LNCAP (cell line): ENCODE data around the gene TRIM43B.

ENCODE experiments used
- TF ChIP-seq, protein P1 (sequence below): fragments of 450-650 bp; IDR thresholded peaks from 2 replicates; pipeline ENCODE4 v1.5.1; 2017; ENCODE audit warnings: mild to moderate bottlenecking

TRIM43B gene

DNA sequence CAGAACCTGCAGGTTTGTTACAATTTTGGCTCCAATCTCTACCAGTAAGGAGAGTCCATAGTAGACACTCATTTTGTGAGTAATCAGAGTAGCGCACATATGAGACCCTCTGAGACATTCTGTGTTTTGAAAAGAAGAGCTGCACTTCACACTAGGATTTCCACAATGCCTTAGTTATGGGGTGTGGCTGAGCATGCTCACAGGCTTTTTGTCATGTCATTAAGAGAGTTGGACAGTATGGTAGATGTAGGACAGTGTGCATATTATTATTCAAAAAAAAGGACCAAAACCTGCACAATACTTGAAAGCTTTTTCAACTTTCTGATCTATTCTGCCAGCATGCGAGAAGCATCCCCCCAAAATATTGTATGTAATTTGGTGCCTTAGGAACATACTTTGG is 24.9 kb upstream of the TRIM43B start:
- TF ChIP-seq, protein P1, sequence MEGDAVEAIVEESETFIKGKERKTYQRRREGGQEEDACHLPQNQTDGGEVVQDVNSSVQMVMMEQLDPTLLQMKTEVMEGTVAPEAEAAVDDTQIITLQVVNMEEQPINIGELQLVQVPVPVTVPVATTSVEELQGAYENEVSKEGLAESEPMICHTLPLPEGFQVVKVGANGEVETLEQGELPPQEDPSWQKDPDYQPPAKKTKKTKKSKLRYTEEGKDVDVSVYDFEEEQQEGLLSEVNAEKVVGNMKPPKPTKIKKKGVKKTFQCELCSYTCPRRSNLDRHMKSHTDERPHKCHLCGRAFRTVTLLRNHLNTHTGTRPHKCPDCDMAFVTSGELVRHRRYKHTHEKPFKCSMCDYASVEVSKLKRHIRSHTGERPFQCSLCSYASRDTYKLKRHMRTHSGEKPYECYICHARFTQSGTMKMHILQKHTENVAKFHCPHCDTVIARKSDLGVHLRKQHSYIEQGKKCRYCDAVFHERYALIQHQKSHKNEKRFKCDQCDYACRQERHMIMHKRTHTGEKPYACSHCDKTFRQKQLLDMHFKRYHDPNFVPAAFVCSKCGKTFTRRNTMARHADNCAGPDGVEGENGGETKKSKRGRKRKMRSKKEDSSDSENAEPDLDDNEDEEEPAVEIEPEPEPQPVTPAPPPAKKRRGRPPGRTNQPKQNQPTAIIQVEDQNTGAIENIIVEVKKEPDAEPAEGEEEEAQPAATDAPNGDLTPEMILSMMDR = no peak

GRCh38 chr2:95505222-95505621 is 20.7 kb upstream of the TRIM43B start:
- TF ChIP-seq, protein P1 = no peak

- TF ChIP-seq, protein P1 = no peak
Measured at GRCh38 chr2:95500854-95501253, 16.3 kb upstream of the TRIM43B start.
